GM18867 (cell line): ENCODE data around the gene ABHD12B.

Source experiments
- ATAC-seq: cut with Tn5 transposase; IDR thresholded peaks from one replicate; pipeline ENCODE4 v1.9.1; 2021; ENCODE audit warnings: mild to moderate bottlenecking, moderate library complexity; ENCODE audit not compliant: unreplicated experiment

The ABHD12B gene

GRCh38 chr14:50837850-50838470 is 33.9 kb upstream of the ABHD12B start:
- ATAC-seq = no peak

GRCh38 chr14:50839048-50839447 is 32.8 kb upstream of the ABHD12B start:
- no peak for ATAC-seq

GRCh38 chr14:50839691-50840090 is 32.2 kb upstream of the ABHD12B start:
- ATAC-seq = no peak

DNA sequence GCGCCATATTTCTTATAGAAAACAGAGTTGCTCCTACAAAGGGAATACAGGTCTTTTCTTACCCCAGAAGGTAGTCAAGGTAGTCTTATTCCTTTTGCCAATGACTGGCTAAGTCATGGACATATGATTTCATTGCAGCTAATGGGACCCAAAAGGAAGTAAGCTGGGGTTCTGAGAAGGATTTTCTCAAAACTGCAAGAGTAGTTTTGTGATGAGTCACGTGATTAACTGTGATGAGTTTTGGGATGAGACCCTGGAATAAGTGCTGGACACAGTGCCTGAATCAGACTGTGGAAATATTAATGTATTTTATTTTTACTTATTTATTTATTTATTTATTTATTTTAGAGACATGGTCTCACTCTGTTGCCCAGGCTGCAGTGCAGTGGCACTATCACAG is 27.5 kb upstream of the ABHD12B start:
- no peak for ATAC-seq

DNA sequence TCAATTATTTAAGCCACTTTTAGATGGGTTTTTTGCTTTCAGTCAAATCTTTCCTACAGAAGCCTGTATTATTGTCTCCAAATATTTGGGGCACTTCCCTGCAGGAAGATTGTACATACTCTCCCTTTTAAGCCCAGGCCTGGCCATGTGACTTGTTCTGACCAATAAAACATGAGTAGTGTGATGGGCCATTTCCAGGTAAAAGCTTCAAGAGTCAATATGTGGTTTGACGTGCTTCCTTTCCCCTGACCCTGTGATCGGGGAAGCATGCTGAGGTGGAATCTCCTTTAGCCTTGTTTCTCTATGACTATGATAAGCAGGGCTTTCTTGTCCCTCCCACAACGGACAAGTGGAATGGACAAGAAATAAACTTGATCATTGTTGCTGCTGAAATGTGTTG is 26.7 kb upstream of the ABHD12B start:
- no peak for ATAC-seq

DNA sequence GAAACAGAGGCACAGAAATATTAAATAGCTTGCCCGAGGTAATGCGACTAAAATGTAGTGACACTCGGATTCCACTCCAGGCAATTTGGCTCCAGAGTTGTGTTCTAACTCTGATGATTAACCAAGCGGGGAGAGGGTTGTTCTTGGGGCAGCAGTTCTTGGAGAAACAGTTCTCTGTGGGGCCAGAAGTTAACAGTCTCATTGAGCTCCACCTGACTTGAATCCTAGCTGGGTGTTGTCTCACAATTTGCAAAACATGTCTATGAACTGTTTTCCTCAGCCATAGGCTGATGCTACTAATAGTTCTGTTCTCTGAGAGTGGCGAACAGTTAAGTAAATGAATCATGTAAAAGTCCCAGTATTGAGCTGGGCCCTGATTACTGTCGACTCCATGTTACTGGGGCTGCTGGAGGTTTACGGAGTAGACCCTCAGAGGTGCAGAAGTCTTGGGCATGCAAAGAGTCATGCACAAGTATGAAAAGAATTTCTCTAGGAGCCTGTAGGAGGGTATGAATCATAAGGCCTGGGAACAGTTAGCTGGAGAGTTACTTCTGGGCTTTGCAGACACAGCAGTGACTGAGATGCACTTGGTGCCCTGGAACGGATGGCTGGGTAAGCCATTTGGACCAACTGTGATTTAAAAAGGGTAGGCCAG is 25.5 kb upstream of the ABHD12B start:
- ATAC-seq = no peak

GRCh38 chr14:50853891-50854290 is 18.0 kb upstream of the ABHD12B start:
- no peak for ATAC-seq

DNA sequence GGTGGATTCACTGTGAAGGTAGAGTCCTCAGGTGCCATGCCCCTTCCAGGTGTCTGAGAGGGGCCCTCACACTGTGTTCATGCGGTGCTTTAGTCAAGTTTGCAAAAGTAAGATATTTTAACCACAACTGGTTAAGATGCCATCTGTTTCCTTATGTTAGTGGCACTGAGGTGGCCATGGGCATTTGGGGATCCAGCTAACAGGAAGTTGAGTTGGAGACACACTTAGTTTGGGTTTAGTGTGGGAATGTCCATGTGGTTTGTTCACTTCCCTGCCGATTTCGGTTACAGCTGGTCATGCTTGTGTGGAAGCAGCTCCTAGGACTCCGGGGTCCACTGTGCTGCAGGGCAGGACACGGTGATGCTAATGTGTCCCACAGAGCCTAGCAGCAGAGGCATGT is 17.3 kb upstream of the ABHD12B start:
- ATAC-seq = no peak

GRCh38 chr14:50855558-50855957 is 16.3 kb upstream of the ABHD12B start:
- ATAC-seq = no peak

- no peak for ATAC-seq
Observed at GRCh38 chr14:50856660-50857059, 15.2 kb upstream of the ABHD12B start.

DNA sequence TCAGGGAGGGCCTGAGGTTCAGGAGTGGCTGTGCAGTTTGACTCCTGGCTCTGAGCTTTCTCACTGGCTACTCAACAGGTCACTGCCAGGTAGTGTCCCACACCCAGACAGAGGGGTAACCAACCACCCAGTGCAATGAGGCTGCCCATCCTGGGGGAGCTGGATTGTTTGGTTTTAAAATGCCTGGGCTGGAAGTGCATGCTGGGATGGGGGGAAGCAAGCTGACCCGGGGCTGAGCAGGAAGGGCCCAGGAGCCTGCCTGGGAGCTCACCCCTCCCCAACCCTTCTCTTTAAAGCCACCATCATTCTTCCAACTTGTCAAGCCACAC is 12.6 kb upstream of the ABHD12B start:
- ATAC-seq = no peak

GRCh38 chr14:50860478-50861086 is 11.3 kb upstream of the ABHD12B start:
- ATAC-seq = peak; percentile 55

DNA sequence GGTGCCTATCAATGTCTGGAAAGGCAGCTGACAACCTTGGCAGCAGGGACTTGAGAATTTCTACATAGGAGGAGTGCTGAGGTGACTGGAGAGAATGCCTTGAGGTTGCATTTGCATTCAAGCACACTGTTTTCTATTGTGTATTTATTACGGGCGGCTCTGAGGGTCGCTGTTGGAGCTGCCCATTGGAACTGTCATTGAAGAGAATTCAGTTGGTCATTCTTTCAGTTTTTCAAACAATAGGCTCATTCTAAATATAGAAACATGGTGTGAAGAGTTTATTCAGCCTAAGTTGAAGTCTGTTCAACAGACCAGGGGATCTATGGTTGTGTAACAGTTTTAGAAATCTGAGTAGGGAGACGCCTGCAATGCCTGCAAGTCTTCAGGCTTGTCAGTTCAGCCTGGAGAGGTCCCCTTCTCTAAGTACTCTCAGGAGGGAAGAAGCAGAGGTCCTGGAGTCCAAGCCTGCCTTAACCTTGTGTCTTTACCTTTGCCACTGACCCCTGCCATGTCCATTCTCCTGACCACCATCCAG is 9.8 kb upstream of the ABHD12B start:
- no peak for ATAC-seq

DNA sequence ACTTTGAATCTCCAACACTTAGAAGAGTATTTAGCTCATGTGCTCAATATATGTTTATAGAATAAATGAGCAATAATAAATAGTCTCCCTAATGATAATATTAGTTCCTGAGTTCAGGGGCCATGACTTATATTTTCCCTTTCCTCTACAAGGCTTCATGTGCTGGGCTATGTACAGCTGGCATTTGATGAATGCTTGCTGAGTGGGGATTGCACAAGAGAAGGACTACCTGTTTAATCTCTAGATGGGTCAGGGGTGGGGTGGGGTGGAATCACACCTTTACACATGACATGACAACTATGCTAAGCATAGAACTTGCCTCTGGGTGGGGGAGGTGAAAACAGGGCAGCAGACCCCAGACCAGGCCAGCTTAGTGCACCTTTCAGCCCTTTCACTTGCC is 7.6 kb upstream of the ABHD12B start:
- no peak for ATAC-seq

- no peak for ATAC-seq
Observed at GRCh38 chr14:50864946-50865345, 6.9 kb upstream of the ABHD12B start.

GRCh38 chr14:50865391-50866076 is 6.3 kb upstream of the ABHD12B start:
- no peak for ATAC-seq

- ATAC-seq = no peak
Observed at GRCh38 chr14:50871228-50871627, 625 bp upstream of the ABHD12B start.

DNA sequence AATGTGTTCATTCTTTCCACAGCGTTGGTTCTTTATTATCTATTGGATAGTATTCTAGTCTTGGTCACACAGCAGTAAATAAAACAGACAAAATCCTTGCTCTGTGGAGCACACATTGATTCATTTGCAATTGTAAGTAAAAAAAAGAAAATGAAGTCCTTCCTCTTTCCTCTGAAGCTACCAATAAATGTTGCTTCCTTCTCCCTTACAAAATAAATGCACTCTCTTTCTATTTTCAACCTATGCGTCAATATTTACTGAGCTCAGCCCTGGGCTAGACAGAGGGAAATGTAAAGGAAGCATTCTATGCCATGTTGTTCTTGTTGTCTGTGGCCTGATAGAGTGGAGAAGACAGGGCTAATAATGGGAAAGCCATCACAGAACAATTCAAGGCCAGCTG is 2.9 kb downstream of the ABHD12B start:
- no peak for ATAC-seq

GRCh38 chr14:50875359-50876070 is 3.7 kb downstream of the ABHD12B start:
- ATAC-seq = peak; percentile 94

- no peak for ATAC-seq
Observed at GRCh38 chr14:50882932-50883826, 11.3 kb downstream of the ABHD12B start.
